Measurements from ENCODE around the gene SSC5D.

The SSC5D gene

GRCh38 chr19:55453511-55454260 lies 34.5 kb upstream of the SSC5D start:
- no peaks in the 10 kb centered on the region for H3K9me3 Mint-ChIP-seq
- no peak for TF ChIP-seq CTCF (IDR thresholded peaks at IDR 0.05)
- H3K4me3 Mint-ChIP-seq: peak overlapping the region; percentile 70
- H3K27ac Mint-ChIP-seq: no peak overlapping the region
- peaks cover 40% of the 10 kb centered on the region for H3K27me3 Mint-ChIP-seq (ENCODE audit: low read depth, poor library complexity)
- DNase-seq: no peak
- peaks cover 38% of the 10 kb centered on the region for H3K4me1 Mint-ChIP-seq
- H3K36me3 Mint-ChIP-seq (ENCODE audit: low read depth): peaks cover 17% of the 10 kb centered on the region

GRCh38 chr19:55454787-55455243 lies 33.4 kb upstream of the SSC5D start:
- Mint-ChIP-seq H3K4me1 (peaks cover 50% of the 10 kb centered on the region), H3K36me3 (ENCODE audit: low read depth) (peaks cover 17% of the 10 kb centered on the region), H3K27ac (no peak overlapping the region), H3K27me3 (ENCODE audit: low read depth, poor library complexity) (peaks cover 40% of the 10 kb centered on the region), H3K4me3 (no peak overlapping the region), H3K9me3 (no peaks in the 10 kb centered on the region)
- peak; percentile 57 for TF ChIP-seq CTCF (IDR thresholded peaks at IDR 0.05)
- DNase-seq: peak; percentile 69

GRCh38 chr19:55455576-55456235 lies 32.5 kb upstream of the SSC5D start:
- TF ChIP-seq CTCF (IDR thresholded peaks at IDR 0.05): no peak
- Mint-ChIP-seq H3K4me3 (no peak overlapping the region), H3K36me3 (ENCODE audit: low read depth) (peaks cover 17% of the 10 kb centered on the region), H3K9me3 (no peaks in the 10 kb centered on the region), H3K4me1 (peaks cover 55% of the 10 kb centered on the region), H3K27ac (no peak overlapping the region), H3K27me3 (ENCODE audit: low read depth, poor library complexity) (peaks cover 37% of the 10 kb centered on the region)
- DNase-seq: no peak

- H3K27me3 Mint-ChIP-seq (ENCODE audit: low read depth, poor library complexity): peaks cover 33% of the 10 kb centered on the region
- no peak for TF ChIP-seq CTCF (IDR thresholded peaks at IDR 0.05)
- H3K36me3 Mint-ChIP-seq (ENCODE audit: low read depth): peaks cover 17% of the 10 kb centered on the region
- H3K4me1 Mint-ChIP-seq: peaks cover 57% of the 10 kb centered on the region
- H3K4me3 Mint-ChIP-seq: no peak overlapping the region
- no peak overlapping the region for H3K27ac Mint-ChIP-seq
- DNase-seq: no peak
- H3K9me3 Mint-ChIP-seq: no peaks in the 10 kb centered on the region
These were observed 31.9 kb upstream of the SSC5D start for GRCh38 chr19:55456347-55456746.

- peaks cover 58% of the 10 kb centered on the region for H3K4me1 Mint-ChIP-seq
- no peak for DNase-seq
- H3K27me3 Mint-ChIP-seq (ENCODE audit: low read depth, poor library complexity): peaks cover 29% of the 10 kb centered on the region
- H3K27ac Mint-ChIP-seq: no peak overlapping the region
- H3K9me3 Mint-ChIP-seq: no peaks in the 10 kb centered on the region
- peaks cover 17% of the 10 kb centered on the region for H3K36me3 Mint-ChIP-seq (ENCODE audit: low read depth)
- no peak for TF ChIP-seq CTCF (IDR thresholded peaks at IDR 0.05)
- no peak overlapping the region for H3K4me3 Mint-ChIP-seq
These were observed 30.4 kb upstream of the SSC5D start for GRCh38 chr19:55457683-55458457.

Data from nephron progenitor cell (in vitro differentiated cells).